Stimulated activated CD4-positive, alpha-beta T cell treated with anti-CD3 and anti-CD28 coated beads, TNF-alpha, amount 100 ng/mL, for 4 hours (primary cell): ENCODE data around the gene KLHL21.
"Not testable (repeated sequence)": the region's sequence is repeated elsewhere in the genome, so short reads cannot be mapped to it uniquely, and the experiment has no call there.

Experiments used
- DNase-seq, 3 experiments: peaks; one replicate each; pipeline ENCODE4 v3.0.0-alpha.2; 2020; ENCODE audit warnings: low read depth in 3 of 3

Gene KLHL21

GRCh38 chr1:6602669-6603237 lies at the start of gene KLHL21:
TSS of gene KLHL21 (minus strand) at chr1:6602869. CDS start at chr1:6602817, 52 bp downstream.
- peak; percentile 76 to 84 (median 80) for DNase-seq

GRCh38 chr1:6651909-6652308 lies 49.2 kb upstream of the KLHL21 start:
- no peak for DNase-seq

GRCh38 chr1:6648556-6648955 lies 45.9 kb upstream of the KLHL21 start:
- DNase-seq: no peak

- peak in 1 of 3 experiments; percentile 10 for DNase-seq
Observed at GRCh38 chr1:6646499-6647148, 44.0 kb upstream of the KLHL21 start.

GRCh38 chr1:6645018-6645417 lies 42.3 kb upstream of the KLHL21 start:
- DNase-seq: no peak

GRCh38 chr1:6640867-6641266 lies 38.2 kb upstream of the KLHL21 start:
- DNase-seq: not testable (repeated sequence)

GRCh38 chr1:6638226-6638625 lies 35.6 kb upstream of the KLHL21 start:
- no peak for DNase-seq

- no peak for DNase-seq
Observed at GRCh38 chr1:6637770-6638169, 35.1 kb upstream of the KLHL21 start.

GRCh38 chr1:6636778-6637177 lies 34.1 kb upstream of the KLHL21 start:
- DNase-seq: not testable (repeated sequence)

- no peak for DNase-seq
Observed at GRCh38 chr1:6635910-6636760, 33.5 kb upstream of the KLHL21 start.

GRCh38 chr1:6635161-6635909 lies 32.7 kb upstream of the KLHL21 start:
- DNase-seq: no peak

GRCh38 chr1:6634371-6635052 lies 31.8 kb upstream of the KLHL21 start:
- DNase-seq: peak in 2 of 3 experiments; percentile 23 to 27

GRCh38 chr1:6632588-6633514 lies 30.2 kb upstream of the KLHL21 start:
- no peak for DNase-seq

GRCh38 chr1:6631058-6631457 lies 28.4 kb upstream of the KLHL21 start:
- DNase-seq: no peak

GRCh38 chr1:6630027-6630426 lies 27.4 kb upstream of the KLHL21 start:
- no peak for DNase-seq

GRCh38 chr1:6628971-6629479 lies 26.4 kb upstream of the KLHL21 start:
- DNase-seq: no peak

GRCh38 chr1:6627841-6628545 lies 25.3 kb upstream of the KLHL21 start:
- no peak for DNase-seq

- no peak for DNase-seq
Observed at GRCh38 chr1:6627031-6627430, 24.4 kb upstream of the KLHL21 start.

GRCh38 chr1:6625584-6626149 lies 23.0 kb upstream of the KLHL21 start:
- DNase-seq: no peak
